Measurements from ENCODE around the gene KRT74. TPM values are rescaled to one million over a fixed set of nuclear protein-coding genes. Genes with fewer than 3 reads are reported as not detected.
A peak's percentile ranks its signal among the peaks of the same experiment; 100 is the strongest.

KRT74 gene
- total RNA-seq, 1 experiment from 2014 or later: not detected

DNA sequence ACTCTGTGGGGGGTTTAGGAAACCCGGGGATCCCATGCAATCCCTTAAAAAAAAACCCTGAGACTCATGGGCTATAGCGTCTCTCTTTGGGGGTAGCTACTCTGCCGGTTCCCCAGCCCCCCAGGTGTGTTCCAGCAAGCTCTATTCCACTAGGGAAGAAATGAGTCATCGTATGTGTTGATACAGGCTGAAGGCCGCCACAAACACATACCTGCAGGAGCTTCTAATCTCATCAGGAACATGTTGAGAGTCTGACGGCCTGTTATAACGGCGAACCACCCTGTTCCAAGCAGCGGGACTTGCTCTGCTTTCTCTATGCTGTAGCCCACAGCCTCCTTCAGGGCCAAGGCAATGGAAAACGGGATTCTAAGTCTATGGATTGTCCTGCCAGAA is 52.5 kb downstream of the KRT74 start:
- DNase-seq (ENCODE audit: low spot score): peak; percentile 65

DNA sequence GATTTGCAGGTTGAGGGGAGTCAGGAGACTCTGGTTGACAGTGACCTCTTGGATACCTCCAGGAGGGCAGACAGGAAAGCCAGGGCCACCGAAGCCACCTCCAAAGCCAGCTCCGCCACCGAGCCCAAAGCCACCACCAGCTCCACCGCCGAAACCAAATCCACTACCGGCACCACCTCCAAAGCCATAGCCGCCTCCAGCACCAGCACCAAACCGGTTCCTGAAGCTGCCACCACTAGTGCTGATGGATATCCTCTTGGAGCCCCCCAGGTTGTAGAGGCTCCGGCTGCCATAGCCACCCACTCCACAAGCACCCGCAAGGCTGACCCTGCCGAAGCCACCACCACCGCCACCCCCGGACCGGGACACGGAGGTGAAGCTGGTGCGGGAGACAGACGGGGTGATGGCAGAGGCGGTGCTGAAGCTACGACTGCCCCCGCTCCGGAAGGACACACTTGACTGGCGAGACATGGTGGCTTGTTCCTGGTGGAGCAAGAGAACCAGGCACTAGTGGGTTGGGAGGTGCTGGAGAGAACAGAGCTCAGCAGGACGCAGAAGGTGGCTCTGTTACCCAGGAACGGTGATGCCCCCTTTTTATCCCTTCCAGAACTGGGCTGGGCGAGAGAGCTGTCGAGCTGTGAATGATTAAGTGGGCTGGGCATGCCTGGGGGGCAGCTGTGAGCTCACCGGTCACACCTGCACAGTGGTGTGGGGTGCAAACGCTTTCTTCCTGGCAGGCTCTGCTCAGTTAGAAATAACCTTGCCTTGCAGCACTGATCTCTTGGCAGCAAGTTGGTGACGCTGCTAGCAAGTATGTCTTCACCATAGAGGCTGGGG is 53.6 kb downstream of the KRT74 start, which contains the start of gene KRT5:
Gene KRT5 (minus strand): TSS at position 569 of the 837 bp plus-strand sequence. CDS start 98 bp downstream, at position 471.
- DNase-seq (ENCODE audit: low spot score): no peak

DNA sequence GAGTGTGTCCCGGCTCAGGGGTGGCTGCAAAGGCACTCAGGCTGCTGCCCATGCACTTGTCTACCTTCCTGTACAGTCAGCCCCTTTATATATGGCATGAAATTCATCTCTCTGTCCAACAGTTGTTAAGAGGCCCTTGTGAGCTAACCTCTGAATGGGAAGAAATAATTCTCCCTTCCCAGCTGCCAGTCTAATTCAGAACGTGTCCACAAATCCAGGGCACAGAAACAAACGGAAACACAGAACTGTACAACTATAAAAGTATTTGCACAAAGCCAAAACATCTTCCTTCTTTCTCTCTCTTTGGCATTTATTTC is 54.3 kb downstream of the KRT74 start:
- DNase-seq (ENCODE audit: low spot score): no peak

DNA sequence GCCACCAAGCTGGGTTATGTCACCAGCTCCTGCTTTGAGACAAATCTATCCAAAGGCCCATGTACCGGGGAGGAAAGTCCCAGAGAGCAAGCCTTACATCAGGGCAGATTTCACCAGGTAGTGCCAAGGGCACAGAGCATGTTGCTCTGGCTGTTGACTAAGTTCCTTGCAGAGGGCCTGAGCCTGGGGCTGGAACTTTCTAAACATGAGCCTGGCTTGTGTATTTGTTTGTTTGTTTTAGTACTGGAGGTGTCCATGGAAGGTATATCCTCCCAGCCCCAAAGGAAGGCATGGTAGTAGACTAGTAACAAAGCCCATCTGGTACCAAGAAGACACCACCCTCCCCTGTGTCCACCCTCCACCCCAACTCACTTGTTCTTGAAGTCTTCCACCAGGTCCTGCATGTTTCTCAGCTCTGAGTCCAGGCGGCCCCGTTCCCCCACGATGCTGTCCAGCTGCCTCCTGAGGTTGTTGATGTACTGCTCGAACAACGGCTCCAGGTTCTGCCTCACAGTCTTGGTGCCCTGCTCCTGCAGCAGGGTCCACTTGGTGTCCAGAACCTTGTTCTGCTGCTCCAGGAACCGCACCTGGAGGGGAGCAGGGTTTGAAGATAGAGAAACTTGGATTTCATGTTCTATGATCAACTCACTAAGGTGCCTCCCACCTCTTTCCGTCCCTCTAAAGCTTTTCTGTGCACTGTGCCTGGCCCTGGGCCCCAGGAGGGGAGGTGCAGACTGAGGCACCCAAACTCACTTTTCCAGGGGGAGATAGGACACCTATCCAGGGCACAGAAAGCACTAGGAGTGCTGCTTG is 54.9 kb downstream of the KRT74 start:
- no peak for DNase-seq (ENCODE audit: low spot score)

DNA sequence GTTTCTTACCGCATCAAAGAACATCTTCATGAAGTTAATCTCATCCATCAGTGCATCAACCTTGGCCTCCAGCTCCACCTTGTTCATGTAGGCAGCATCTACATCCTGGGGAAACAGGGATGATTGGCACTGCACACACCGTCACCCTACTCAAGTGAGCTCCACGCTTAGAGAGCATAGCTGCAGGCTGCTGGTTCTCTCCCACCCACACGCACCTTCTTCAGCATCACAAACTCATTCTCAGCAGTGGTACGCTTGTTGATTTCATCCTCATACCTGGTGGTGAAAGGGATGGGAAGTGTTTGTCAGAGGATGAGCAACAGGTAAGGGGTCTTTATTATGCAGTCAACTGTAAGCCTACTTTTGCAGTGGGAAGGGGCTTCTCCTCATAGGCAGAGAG is 55.8 kb downstream of the KRT74 start:
- no peak for DNase-seq (ENCODE audit: low spot score)

DNA sequence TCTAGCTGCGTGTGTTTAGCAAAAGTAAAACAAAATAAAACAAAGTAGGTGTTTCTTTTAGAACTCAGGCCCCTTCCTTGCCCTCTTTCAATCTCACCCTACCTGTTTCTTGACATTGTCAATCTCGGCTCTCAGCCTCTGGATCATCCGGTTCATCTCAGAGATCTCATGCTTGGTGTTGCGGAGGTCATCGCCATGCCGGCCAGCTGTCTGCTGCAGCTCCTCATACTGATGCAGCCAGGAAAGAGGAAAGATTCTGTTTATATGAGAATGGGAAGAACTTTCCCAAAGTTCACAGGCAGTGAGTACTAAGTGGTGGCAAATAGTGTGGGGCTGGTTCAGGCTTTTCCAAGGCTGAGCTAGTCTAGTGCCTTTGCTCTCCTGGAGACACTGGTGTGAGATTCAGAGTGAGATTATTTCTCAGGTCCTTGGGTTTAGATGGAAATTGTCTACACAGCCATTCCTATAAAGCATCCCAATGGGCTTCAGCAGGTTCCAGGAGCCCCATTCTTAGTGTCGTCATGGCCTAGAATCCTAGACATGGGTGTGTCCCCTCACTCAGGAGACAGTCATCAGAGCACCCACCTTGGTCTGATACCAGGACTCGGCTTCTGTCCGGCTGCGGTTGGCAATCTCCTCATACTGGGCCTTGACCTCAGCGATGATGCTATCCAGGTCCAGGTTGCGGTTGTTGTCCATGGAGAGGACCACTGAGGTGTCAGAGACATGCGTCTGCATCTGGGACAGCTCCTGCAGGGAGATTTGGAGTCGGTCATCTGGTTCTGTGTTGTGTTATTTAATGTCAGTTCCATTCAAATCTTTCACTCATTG is 56.4 kb downstream of the KRT74 start:
- no peak for DNase-seq (ENCODE audit: low spot score)

DNA sequence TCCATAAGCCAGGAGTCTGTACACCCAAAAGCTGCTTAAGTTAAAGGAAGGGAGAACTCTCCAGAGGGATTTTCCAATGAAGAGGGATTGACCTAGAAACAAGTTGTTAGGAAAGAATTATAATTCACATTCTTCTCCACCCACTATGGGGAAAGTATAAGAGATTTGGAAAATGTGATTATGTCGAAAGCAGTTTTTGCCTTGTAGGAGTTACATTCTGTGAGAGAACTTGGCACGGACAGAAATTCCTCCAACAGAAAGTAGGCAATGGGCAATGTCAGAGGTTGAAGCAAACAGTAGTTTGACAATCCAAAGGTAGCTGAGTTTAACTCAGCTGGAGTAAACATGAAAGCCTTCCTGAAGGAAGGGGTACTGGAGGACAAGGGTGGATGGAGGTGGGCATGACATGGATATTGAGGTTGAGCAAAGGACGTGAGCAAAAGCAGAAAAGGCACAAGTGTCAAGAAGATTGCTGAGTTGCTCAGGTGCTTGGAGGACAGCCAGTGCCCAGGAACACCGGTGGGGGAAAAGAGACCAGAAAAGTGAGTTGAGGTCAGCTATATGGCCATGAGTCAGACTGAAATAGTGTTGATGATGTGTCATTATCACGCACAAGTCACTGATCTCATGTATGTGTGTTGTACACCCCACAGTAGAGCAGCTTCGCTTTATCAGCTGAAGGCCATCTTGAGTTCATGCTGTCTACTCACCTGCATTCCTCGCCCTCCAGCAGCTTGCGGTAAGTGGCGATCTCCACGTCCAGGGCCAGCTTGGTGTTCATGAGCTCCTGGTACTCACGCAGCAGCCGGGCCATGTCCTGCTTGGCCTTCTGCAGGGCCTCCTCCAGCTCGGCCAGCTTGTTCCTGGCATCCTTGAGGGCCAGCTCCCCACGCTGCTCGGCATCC is 57.5 kb downstream of the KRT74 start:
- DNase-seq (ENCODE audit: low spot score): no peak

Other genes with a start within 250 kb of the KRT74 start
- not detected in 2 replicates for gene KRT85, start 206.4 kb downstream of the KRT74 start, total RNA-seq (2014; rRNA removed; shearing (Covaris generic))
- not detected in 2 replicates for gene KRT84, start 188.2 kb downstream of the KRT74 start, total RNA-seq (2014; rRNA removed; shearing (Covaris generic))
- not detected in 2 replicates for gene KRT82, start 167.5 kb downstream of the KRT74 start, total RNA-seq (2014; rRNA removed; shearing (Covaris generic))
- gene KRT75, start 139.5 kb downstream of the KRT74 start, total RNA-seq (2014; rRNA removed; shearing (Covaris generic)): 0.12 TPM in 1 of 2 replicates, not detected in the other
- not detected in 2 replicates for gene KRT6B, start 121.7 kb downstream of the KRT74 start, total RNA-seq (2014; rRNA removed; shearing (Covaris generic))
- gene KRT6C, start 100.0 kb downstream of the KRT74 start, total RNA-seq (2014; rRNA removed; shearing (Covaris generic)): not detected in 2 replicates
- not detected in 2 replicates for gene KRT6A, start 80.6 kb downstream of the KRT74 start, total RNA-seq (2014; rRNA removed; shearing (Covaris generic))
- not detected in 2 replicates for gene KRT5, start 53.4 kb downstream of the KRT74 start, total RNA-seq (2014; rRNA removed; shearing (Covaris generic))
- not detected in 2 replicates for gene KRT71, start 20.7 kb downstream of the KRT74 start, total RNA-seq (2014; rRNA removed; shearing (Covaris generic))
- not detected in 2 replicates for gene KRT72, start 27.6 kb upstream of the KRT74 start, total RNA-seq (2014; rRNA removed; shearing (Covaris generic))
- gene KRT73, start 44.7 kb upstream of the KRT74 start, total RNA-seq (2014; rRNA removed; shearing (Covaris generic)): not detected in 2 replicates
- 0.21 and 0.53 TPM in 2 replicates for gene KRT2, start 78.4 kb upstream of the KRT74 start, total RNA-seq (2014; rRNA removed; shearing (Covaris generic))
- not detected in 2 replicates for gene KRT1, start 106.6 kb upstream of the KRT74 start, total RNA-seq (2014; rRNA removed; shearing (Covaris generic))
- not detected in 2 replicates for gene KRT77, start 129.7 kb upstream of the KRT74 start, total RNA-seq (2014; rRNA removed; shearing (Covaris generic))
- gene KRT76, start 203.5 kb upstream of the KRT74 start, total RNA-seq (2014; rRNA removed; shearing (Covaris generic)): not detected in 2 replicates
- gene KRT3, start 222.3 kb upstream of the KRT74 start, total RNA-seq (2014; rRNA removed; shearing (Covaris generic)): not detected in 2 replicates
- gene KRT4, start 240.3 kb upstream of the KRT74 start, total RNA-seq (2014; rRNA removed; shearing (Covaris generic)): not detected in 2 replicates